Prostate gland (tissue), 2 donors: ENCODE results near the gene KRT23.

Source experiments
- CTCF ChIP-seq, 4 experiments: fragments of 200-600 bp in 2 of 4; fragments of 450-650 bp in 2 of 4; sonication (generic) in 2 of 4; IDR thresholded peaks; 1 replicate in 3 of 4; 2 replicates in 1 of 4; pipeline ENCODE4 v1.5.1; 2016 to 2019; ENCODE audit warnings: antibody characterized with exemption in 4 of 4, mild to moderate bottlenecking in 2 of 4, moderate library complexity in 2 of 4
- POLR2AphosphoS5 ChIP-seq: sonication (generic); formaldehyde crosslinking; IDR thresholded peaks from one replicate; pipeline ENCODE4 v1.6.1; 2017; ENCODE audit warnings: antibody characterized with exemption

- TF ChIP-seq CTCF (IDR thresholded peaks at IDR 0.05) (no peak), POLR2AphosphoS5 (no peak)
Measured at GRCh38 chr17:40883626-40884334, 53.7 kb downstream of the KRT23 start.
